HepG2 (cell line): ENCODE results near the gene ZNF37A. TPM values are rescaled to one million over a fixed set of nuclear protein-coding genes. Genes with fewer than 3 reads are reported as not detected.

ENCODE experiments used
- ATAD3A ChIP-seq: sonication (generic); formaldehyde crosslinking; IDR thresholded peaks from 2 replicates; pipeline ENCODE4 v1.4.0; 2020; ENCODE audit warnings: missing genetic modification reagents
- CENPT ChIP-seq: sonication (generic); formaldehyde crosslinking; IDR thresholded peaks from 2 replicates; pipeline ENCODE4 v1.8.0; 2022; ENCODE audit warnings: low read depth, mild to moderate bottlenecking, moderate library complexity, missing genetic modification reagents
- FOXK1 ChIP-seq: sonication (generic); formaldehyde crosslinking; IDR thresholded peaks from 2 replicates; pipeline ENCODE4 v1.4.0; 2020; ENCODE audit warnings: low read depth, missing genetic modification reagents, borderline replicate concordance
- HDAC6 ChIP-seq: fragments of 200-600 bp; sonication (generic); IDR thresholded peaks from 2 replicates; pipeline ENCODE4 v1.7.0; 2017; ENCODE audit warnings: mild to moderate bottlenecking, antibody characterized with exemption, low read length, low read depth
- NCOA1 ChIP-seq: sonication (generic); formaldehyde crosslinking; IDR thresholded peaks from 2 replicates; pipeline ENCODE4 v1.9.0; 2021; ENCODE audit warnings: missing genetic modification reagents
- NONO ChIP-seq, 2 experiments: fragments of 450-650 bp in 1 of 2; sonication (generic) in 1 of 2; formaldehyde crosslinking in 1 of 2; IDR thresholded peaks in 1 of 2; conservative IDR thresholded peaks in 1 of 2; 2 replicates each; pipeline versions ENCODE4 v1.6.1 to v1.8.0; 2017 to 2022; ENCODE audit warnings: mild to moderate bottlenecking in 1 of 2, missing genetic modification reagents in 1 of 2, moderate library complexity in 1 of 2
- REPIN1 ChIP-seq: sonication (generic); formaldehyde crosslinking; IDR thresholded peaks from 2 replicates; pipeline ENCODE4 v1.8.0; 2022; ENCODE audit warnings: missing genetic modification reagents, low read depth, mild to moderate bottlenecking, borderline replicate concordance
- SMARCC2 ChIP-seq: fragments of 450-650 bp; IDR thresholded peaks from 2 replicates; pipeline ENCODE4 v1.6.1; 2017; ENCODE audit warnings: antibody characterized with exemption, mild to moderate bottlenecking
- SNAPC4 ChIP-seq: sonication (generic); formaldehyde crosslinking; IDR thresholded peaks from 2 replicates; pipeline ENCODE4 v1.4.0; 2020; ENCODE audit warnings: mild to moderate bottlenecking, missing genetic modification reagents
- ZBTB37 ChIP-seq: sonication (generic); formaldehyde crosslinking; IDR thresholded peaks from 2 replicates; pipeline ENCODE4 v1.4.0; 2020; ENCODE audit warnings: mild to moderate bottlenecking, missing genetic modification reagents
- ZNF280B ChIP-seq: sonication (generic); formaldehyde crosslinking; IDR thresholded peaks from 2 replicates; pipeline ENCODE4 v1.5.0; 2020; ENCODE audit warnings: missing genetic modification reagents, mild to moderate bottlenecking, borderline replicate concordance
- ZNF317 ChIP-seq: sonication (generic); formaldehyde crosslinking; IDR thresholded peaks from 2 replicates; pipeline ENCODE4 v1.5.0; 2020; ENCODE audit warnings: mild to moderate bottlenecking, missing genetic modification reagents
- ZNF343 ChIP-seq: sonication (generic); formaldehyde crosslinking; IDR thresholded peaks from 2 replicates; pipeline ENCODE4 v1.4.0; 2020; ENCODE audit warnings: mild to moderate bottlenecking, missing genetic modification reagents
- ZNF432 ChIP-seq: sonication (generic); formaldehyde crosslinking; IDR thresholded peaks from 2 replicates; pipeline ENCODE4 v1.5.0; 2020; ENCODE audit warnings: missing genetic modification reagents, mild to moderate bottlenecking, borderline replicate concordance
- ZNF629 ChIP-seq: sonication (generic); formaldehyde crosslinking; conservative IDR thresholded peaks from 2 replicates; pipeline ENCODE4 v1.5.0; 2020; ENCODE audit warnings: missing genetic modification reagents
- ZNF775 ChIP-seq: sonication (generic); formaldehyde crosslinking; IDR thresholded peaks from 2 replicates; pipeline ENCODE4 v1.4.0; 2020; ENCODE audit warnings: missing genetic modification reagents, mild to moderate bottlenecking, moderate library complexity, borderline replicate concordance
- polyA plus RNA-seq, 8 experiments: library from polyadenylated mRNA; depleted of rRNA in 3 of 8; stranded (reverse) in 7 of 8; unstranded in 1 of 8; fragments of >200 nt; fragmentation: Illumina TruSeq in 4 of 8; extraction: Trizol in 4 of 8; gene quantifications; 2 replicates each; pipeline versions ENCODE4 v1.2.1 to v1.2.3, GENCODE V29; 2011 to 2016; ENCODE audit warnings: low read depth in 4 of 8, missing spikeins in 1 of 8, mixed read lengths in 1 of 8; ENCODE audit not compliant: insufficient read depth in 1 of 8
- total RNA-seq, 5 experiments: library from RNA; depleted of rRNA; stranded (reverse); fragments of >200 nt; fragmentation: Illumina TruSeq; extraction: Trizol; gene quantifications; 2 replicates each; pipeline ENCODE4 v1.2.3, GENCODE V29; 2016; ENCODE audit warnings: low read depth in 1 of 5

Gene ZNF37A
- total and polyA plus RNA-seq, 2 of the 13 experiments (the other 11 are each of a cell fraction or from before 2014, with no cell fraction given) = 8.0 to 12.6 TPM

- TF ChIP-seq ZNF280B (CRISPR knock-in tag) = no peak; the same call in 1 of the 2 replicates
- TF ChIP-seq REPIN1 = peak; percentile 62; the same call in 1 of the 2 replicates
- TF ChIP-seq ZNF317 (CRISPR knock-in tag) = no peak; the same call in 1 of the 2 replicates
- 0 out of 2 replicates have a peak, but pooled peaks have one; percentile 56 for TF ChIP-seq NCOA1
- no peak for TF ChIP-seq NONO (IDR thresholded peaks at IDR 0.05)
- peak; percentile 72 for TF ChIP-seq NONO (CRISPR knock-in tag; conservative IDR thresholded peaks at IDR 0.05)
- no peak for TF ChIP-seq HDAC6
- TF ChIP-seq SNAPC4 (CRISPR knock-in tag) = no peak
- no peak for TF ChIP-seq ZBTB37
- no peak for TF ChIP-seq SMARCC2
- 0 out of 2 replicates have a peak, but pooled peaks have one; percentile 64 for TF ChIP-seq CENPT
- no peak for TF ChIP-seq ZNF343 (CRISPR knock-in tag)
- 0 out of 2 replicates have a peak, but pooled peaks have one; percentile 12 for TF ChIP-seq FOXK1 (CRISPR knock-in tag)
- no peak for TF ChIP-seq ATAD3A (CRISPR knock-in tag)
- TF ChIP-seq ZNF775 = no peak
- no peak for TF ChIP-seq ZNF432
- TF ChIP-seq ZNF629 (CRISPR knock-in tag) = no peak
Observed at GRCh38 chr10:38094158-38094926, at the start of gene ZNF37A (continued).
